Measurements from ENCODE around the gene TRIP13. TPM values are rescaled to one million over a fixed set of nuclear protein-coding genes. Genes with fewer than 3 reads are reported as not detected.

TRIP13 gene
- total RNA-seq, 2 donors from 2014 or later: 21.9 to 32.4 TPM

DNA sequence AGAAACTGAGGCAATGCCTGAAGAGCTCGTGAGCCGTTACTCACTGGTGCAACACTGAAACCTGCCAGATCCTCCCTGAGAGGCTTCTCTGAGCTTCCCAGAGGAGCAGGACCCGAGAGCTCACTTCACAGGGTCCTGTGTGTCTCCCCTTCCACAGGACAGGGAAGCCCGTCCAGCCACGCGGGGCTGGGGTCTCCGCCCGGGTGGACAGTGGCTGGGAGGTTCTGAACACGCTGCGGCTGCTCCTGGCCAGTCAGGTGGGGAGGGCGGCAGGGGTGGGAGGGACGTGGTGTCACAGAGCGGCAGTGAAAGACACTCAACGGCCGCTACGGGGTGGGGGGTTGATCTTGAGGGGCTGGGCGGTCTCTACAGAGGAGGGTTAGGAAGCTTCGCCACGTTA is 41.6 kb upstream of the TRIP13 start:
- Mint-ChIP-seq H3K4me1 (no peaks in the 10 kb centered on the region), H3K27ac (no peak overlapping the region), H3K9me3 (no peaks in the 10 kb centered on the region), H3K36me3 (ENCODE audit: low read depth) (peaks cover 2% of the 10 kb centered on the region), H3K4me3 (no peak overlapping the region), H3K27me3 (ENCODE audit: insufficient read depth) (no peaks in the 10 kb centered on the region)
- Histone ChIP-seq H3K27me3 (ENCODE audit: control insufficient read depth, insufficient read depth, low read length, poor library complexity, severe bottlenecking) (no peaks in the 10 kb centered on the region), H3K36me3 (ENCODE audit: control insufficient read depth, insufficient read depth, low read length) (no peaks in the 10 kb centered on the region), H3K27ac (ENCODE audit: low read depth, low read length) (no peak overlapping the region), H3K4me3 (ENCODE audit: low read length) (no peak overlapping the region), H3K9me3 (ENCODE audit: control insufficient read depth, low read length) (no peaks in the 10 kb centered on the region), H3K4me1 (ENCODE audit: control insufficient read depth, insufficient read depth, low read length) (no peaks in the 10 kb centered on the region), H3K9ac (ENCODE audit: extremely low read depth, low read length, poor library complexity, severe bottlenecking) (no peak overlapping the region)
- no peak for DNase-seq
- WGBS, 2 experiments (ENCODE audit: insufficient coverage in 1 of 2, insufficient read length in 1 of 2): 89 to 92% methylated on average over 18 to 19 of the region's 19 CpGs
- TF ChIP-seq, protein P1, sequence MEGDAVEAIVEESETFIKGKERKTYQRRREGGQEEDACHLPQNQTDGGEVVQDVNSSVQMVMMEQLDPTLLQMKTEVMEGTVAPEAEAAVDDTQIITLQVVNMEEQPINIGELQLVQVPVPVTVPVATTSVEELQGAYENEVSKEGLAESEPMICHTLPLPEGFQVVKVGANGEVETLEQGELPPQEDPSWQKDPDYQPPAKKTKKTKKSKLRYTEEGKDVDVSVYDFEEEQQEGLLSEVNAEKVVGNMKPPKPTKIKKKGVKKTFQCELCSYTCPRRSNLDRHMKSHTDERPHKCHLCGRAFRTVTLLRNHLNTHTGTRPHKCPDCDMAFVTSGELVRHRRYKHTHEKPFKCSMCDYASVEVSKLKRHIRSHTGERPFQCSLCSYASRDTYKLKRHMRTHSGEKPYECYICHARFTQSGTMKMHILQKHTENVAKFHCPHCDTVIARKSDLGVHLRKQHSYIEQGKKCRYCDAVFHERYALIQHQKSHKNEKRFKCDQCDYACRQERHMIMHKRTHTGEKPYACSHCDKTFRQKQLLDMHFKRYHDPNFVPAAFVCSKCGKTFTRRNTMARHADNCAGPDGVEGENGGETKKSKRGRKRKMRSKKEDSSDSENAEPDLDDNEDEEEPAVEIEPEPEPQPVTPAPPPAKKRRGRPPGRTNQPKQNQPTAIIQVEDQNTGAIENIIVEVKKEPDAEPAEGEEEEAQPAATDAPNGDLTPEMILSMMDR (conservative IDR thresholded peaks at IDR 0.05): no peak

DNA sequence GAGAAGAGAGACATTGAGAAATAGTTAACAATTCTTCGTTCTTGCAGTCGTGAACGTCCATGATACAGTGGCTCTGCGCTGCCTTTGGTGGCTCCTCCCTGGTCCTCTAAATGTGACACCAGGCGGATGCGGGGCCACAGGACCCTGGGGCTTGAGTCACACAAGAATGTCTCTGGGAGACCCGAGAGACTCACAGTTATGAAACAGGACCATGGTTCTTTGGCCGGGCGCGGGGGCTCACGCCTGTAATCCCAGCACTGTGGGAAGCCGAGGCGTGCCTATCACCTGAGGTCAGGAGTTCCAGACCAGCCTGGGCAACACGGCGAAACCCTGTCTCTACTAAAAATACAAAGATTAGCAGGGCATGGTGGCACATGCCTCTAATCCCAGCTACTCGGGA is 41.1 kb upstream of the TRIP13 start:
- H3K9ac ChIP-seq (ENCODE audit: extremely low read depth, low read length, poor library complexity, severe bottlenecking): no peak overlapping the region
- no peaks in the 10 kb centered on the region for H3K9me3 Mint-ChIP-seq
- H3K4me1 ChIP-seq (ENCODE audit: control insufficient read depth, insufficient read depth, low read length): no peaks in the 10 kb centered on the region
- WGBS, 2 experiments (ENCODE audit: insufficient coverage in 1 of 2, insufficient read length in 1 of 2): 93% methylated on average over 15 to 16 of the region's 16 CpGs
- peaks cover 2% of the 10 kb centered on the region for H3K36me3 Mint-ChIP-seq (ENCODE audit: low read depth)
- H3K9me3 ChIP-seq (ENCODE audit: control insufficient read depth, low read length): no peaks in the 10 kb centered on the region
- H3K4me3 ChIP-seq (ENCODE audit: low read length): no peak overlapping the region
- TF ChIP-seq, protein P1 (conservative IDR thresholded peaks at IDR 0.05): no peak
- H3K4me3 Mint-ChIP-seq: no peak overlapping the region
- H3K27me3 ChIP-seq (ENCODE audit: control insufficient read depth, insufficient read depth, low read length, poor library complexity, severe bottlenecking): no peaks in the 10 kb centered on the region
- no peak for DNase-seq
- no peak overlapping the region for H3K27ac ChIP-seq (ENCODE audit: low read depth, low read length)
- H3K36me3 ChIP-seq (ENCODE audit: control insufficient read depth, insufficient read depth, low read length): no peaks in the 10 kb centered on the region
- H3K4me1 Mint-ChIP-seq: no peaks in the 10 kb centered on the region
- H3K27me3 Mint-ChIP-seq (ENCODE audit: insufficient read depth): no peaks in the 10 kb centered on the region
- no peak overlapping the region for H3K27ac Mint-ChIP-seq

DNA sequence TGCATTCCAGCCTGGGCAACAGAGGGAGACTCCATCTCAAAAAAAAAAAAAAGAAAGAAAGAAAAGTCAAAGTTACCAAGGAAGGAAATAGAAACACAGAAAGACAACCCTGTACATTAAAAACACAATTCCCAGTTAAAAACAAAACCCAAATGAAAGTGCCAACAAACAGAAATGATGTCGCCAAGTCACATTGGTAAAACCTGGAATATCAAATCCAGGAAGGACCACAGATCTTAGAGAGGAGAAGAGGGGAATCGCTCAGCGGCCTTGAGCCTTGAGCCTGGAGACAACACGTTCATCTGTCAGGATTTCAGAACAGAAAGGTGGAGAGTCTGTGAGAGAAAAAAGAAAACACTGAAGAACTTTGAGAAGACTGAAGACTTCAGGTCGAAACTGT is 40.7 kb upstream of the TRIP13 start:
- Mint-ChIP-seq H3K27ac (no peak overlapping the region), H3K27me3 (ENCODE audit: insufficient read depth) (no peaks in the 10 kb centered on the region), H3K4me3 (no peak overlapping the region), H3K4me1 (no peaks in the 10 kb centered on the region), H3K36me3 (ENCODE audit: low read depth) (peaks cover 2% of the 10 kb centered on the region), H3K9me3 (no peaks in the 10 kb centered on the region)
- Histone ChIP-seq H3K27me3 (ENCODE audit: control insufficient read depth, insufficient read depth, low read length, poor library complexity, severe bottlenecking) (no peaks in the 10 kb centered on the region), H3K4me1 (ENCODE audit: control insufficient read depth, insufficient read depth, low read length) (no peaks in the 10 kb centered on the region), H3K9me3 (ENCODE audit: control insufficient read depth, low read length) (no peaks in the 10 kb centered on the region), H3K36me3 (ENCODE audit: control insufficient read depth, insufficient read depth, low read length) (no peaks in the 10 kb centered on the region), H3K9ac (ENCODE audit: extremely low read depth, low read length, poor library complexity, severe bottlenecking) (no peak overlapping the region), H3K27ac (ENCODE audit: low read depth, low read length) (no peak overlapping the region), H3K4me3 (ENCODE audit: low read length) (no peak overlapping the region)
- no peak for DNase-seq
- TF ChIP-seq, protein P1 (conservative IDR thresholded peaks at IDR 0.05): no peak
- WGBS, 2 experiments (ENCODE audit: insufficient coverage in 1 of 2, insufficient read length in 1 of 2): 87 to 93% methylated on average over 5 of the region's 5 CpGs
